ENCODE measurements around the gene CDKN2B. TPM values are rescaled to one million over a fixed set of nuclear protein-coding genes. Genes with fewer than 3 reads are reported as not detected.

CDKN2B gene
- total and polyA plus RNA-seq, 2 donors (not counting 3 experiments of a cell fraction or from before 2014, with no cell fraction given), result 1.6 to 2.1 TPM

- H3K79me2 ChIP-seq (ENCODE audit: control insufficient read depth, insufficient read depth, low read length), result no peaks in the 10 kb centered on the region
- dilution Hi-C loops (cut with MboI; ENCODE audit: extremely low pct_ligation_motif_present, low sequenced_read_pairs) (no loop called here), intact Hi-C loops (cut with micrococcal nuclease) (loop anchor here (5.0 kb wide), 2 partner anchors 103 to 417 kb away; no protein-coding TSS in a partner anchor)
- no TSS peak for BruUV-seq (replicated peaks)
- H3K9me3 ChIP-seq (replicated peaks; ENCODE audit: control insufficient read depth, insufficient read depth, low read length), result no peaks in the 10 kb centered on the region
- H3K4me2 ChIP-seq (ENCODE audit: insufficient read depth, low read length), result no peak overlapping the region
- no peak for TF ChIP-seq POLR2A (IDR thresholded peaks at IDR 0.05; ENCODE audit: low read depth, low read length)
- TF ChIP-seq FOS (IDR thresholded peaks at IDR 0.05; ENCODE audit: borderline replicate concordance, insufficient read depth, low read length), result no peak
- no peak for TF ChIP-seq CTCF (IDR thresholded peaks at IDR 0.05; ENCODE audit: extremely low read depth in 1 of 2, insufficient read depth in 1 of 2, low read depth in 1 of 2, low read length in 2 of 2)
- TF ChIP-seq EZH2 (IDR thresholded peaks at IDR 0.05; ENCODE audit: borderline replicate concordance, low read depth, low read length, severe bottlenecking), result no peak
- TF ChIP-seq MYC (IDR thresholded peaks at IDR 0.05; ENCODE audit: low read depth, low read length), result no peak
- TF ChIP-seq POLR2AphosphoS5 (IDR thresholded peaks at IDR 0.05; ENCODE audit: insufficient read depth, low read depth, low read length), result no peak
- TF ChIP-seq GATA2 (IDR thresholded peaks at IDR 0.05; ENCODE audit: insufficient read depth, insufficient read length, low read depth, low read length), result no peak
- no peak for TF ChIP-seq MAX (IDR thresholded peaks at IDR 0.05; ENCODE audit: insufficient read depth, insufficient read length)
- no peak for TF ChIP-seq JUN (IDR thresholded peaks at IDR 0.05; ENCODE audit: borderline replicate concordance, insufficient read depth, insufficient read length, low read depth)
- no peak for FAIRE-seq
- H3K4me1 ChIP-seq (ENCODE audit: control insufficient read depth, extremely low read depth, insufficient read depth, low read length), result peaks cover 1% of the 10 kb centered on the region
- DNase-seq (ENCODE audit: low read depth, low spot score), result no peak
- ChIA-PET POLR2A (no interaction called here), CTCF (interaction anchor here (1.6 to 7.1 kb wide), 4 partner anchors 27 to 223 kb away, joined by 3 to 77 read pairs (median 34); partner anchors contain the start of gene CDKN2B)
- H3K9me1 ChIP-seq (replicated peaks; ENCODE audit: control insufficient read depth, extremely low read depth, insufficient read depth, low read length), result no peaks in the 10 kb centered on the region
- H2AFZ ChIP-seq (ENCODE audit: low read depth, low read length), result no peak overlapping the region
- no peak overlapping the region for H3K4me3 ChIP-seq (replicated peaks in 1 of 3; ENCODE audit: insufficient read depth in 1 of 3, low read depth in 1 of 3, low read length in 3 of 3)
- H4K20me1 ChIP-seq (replicated peaks; ENCODE audit: control insufficient read depth, extremely low read depth, insufficient read depth, low read length), result no peaks in the 10 kb centered on the region
- H3K36me3 ChIP-seq (ENCODE audit: control insufficient read depth in 2 of 2, extremely low read depth in 1 of 2, insufficient read depth in 2 of 2, low read length in 2 of 2), result no peaks in the 10 kb centered on the region
- H3K27ac ChIP-seq (ENCODE audit: insufficient read depth, low read depth, low read length), result no peak overlapping the region
- H3K9ac ChIP-seq (replicated peaks; ENCODE audit: extremely low read depth, insufficient read depth, low read length), result no peak overlapping the region
- H3K27me3 ChIP-seq (ENCODE audit: control insufficient read depth in 2 of 2, insufficient read depth in 2 of 2, low read length in 2 of 2), result no peaks in the 10 kb centered on the region
These were observed 26.5 kb upstream of the CDKN2B start for GRCh38 chr9:22035591-22036011.

Data from endothelial cell of umbilical vein (primary cell).